ENCODE results near the gene CLSTN2. TPM values are rescaled to one million over a fixed set of nuclear protein-coding genes. Genes with fewer than 3 reads are reported as not detected.

The CLSTN2 gene
- total RNA-seq, 1 experiment from 2014 or later = 0.68 TPM

- Mint-ChIP-seq H3K4me1 (no peaks in the 10 kb centered on the region), H3K4me3 (no peak overlapping the region), H3K27ac (no peak overlapping the region), H3K36me3 (ENCODE audit: insufficient read depth in 1 of 3, low read depth in 3 of 3) (no peaks in the 10 kb centered on the region), H3K9me3 (no peaks in the 10 kb centered on the region), H3K27me3 (ENCODE audit: low read depth) (no peaks in the 10 kb centered on the region; the same call in 1 of the 2 replicates)
- H3K14ac ChIP-seq (ENCODE audit: insufficient read depth, low read length) = no peak overlapping the region
- no peak for DNase-seq
- no peak overlapping the region for H3K23ac ChIP-seq (ENCODE audit: insufficient read length, low read depth, low read length)
- H3K79me1 ChIP-seq (ENCODE audit: insufficient read depth, low read depth, low read length, poor library complexity, severe bottlenecking) = no peaks in the 10 kb centered on the region
- no peak overlapping the region for H3T11ph ChIP-seq (ENCODE audit: low read length)
- H3K4me1 ChIP-seq (ENCODE audit: insufficient read depth, low read length) = no peaks in the 10 kb centered on the region
- no peak overlapping the region for H2BK5ac ChIP-seq (ENCODE audit: insufficient read length, low read length)
- H4K5ac ChIP-seq (ENCODE audit: insufficient read length, low read depth, low read length) = no peak overlapping the region
- H4K20me1 ChIP-seq (ENCODE audit: control insufficient read depth, insufficient read depth, insufficient read length) = no peaks in the 10 kb centered on the region
- H3K56ac ChIP-seq (ENCODE audit: insufficient read length, low read depth, low read length) = no peak overlapping the region
- no peak overlapping the region for H2BK20ac ChIP-seq (ENCODE audit: low read depth, low read length, poor library complexity, severe bottlenecking)
- H2BK12ac ChIP-seq (ENCODE audit: insufficient read length, low read depth, low read length) = no peak overlapping the region
- no CpG with 5 or more reads among the region's 5 CpGs for WGBS (ENCODE audit: extremely low coverage, insufficient read length, low lambda C conversion rate)
- no peak overlapping the region for H4K8ac ChIP-seq (replicated peaks; ENCODE audit: insufficient read length, low read depth, low read length)
- H2BK15ac ChIP-seq (ENCODE audit: low read depth, low read length) = no peak overlapping the region
- H3K4me2 ChIP-seq (ENCODE audit: insufficient read depth, insufficient read length, low read length) = no peak overlapping the region
- H3K27ac ChIP-seq (ENCODE audit: insufficient read length, low read depth, low read length) = no peak overlapping the region
- H4K91ac ChIP-seq (ENCODE audit: insufficient read length, low read depth, low read length) = no peak overlapping the region
- no peaks in the 10 kb centered on the region for H3K9me3 ChIP-seq (ENCODE audit: control insufficient read depth, low read depth, low read length)
- H3K9ac ChIP-seq (ENCODE audit: extremely low read depth, insufficient read length, low read length) = no peak overlapping the region
- H3K79me2 ChIP-seq (ENCODE audit: insufficient read depth, low read length) = 0 out of 2 replicates have a peak, but pooled peaks cover 1% of the 10 kb centered on the region
- no peak for TF ChIP-seq CTCF (conservative IDR thresholded peaks at IDR 0.05)
- H2BK120ac ChIP-seq (ENCODE audit: low read depth, low read length, poor library complexity, severe bottlenecking) = no peak overlapping the region
- no peak overlapping the region for H2AFZ ChIP-seq (ENCODE audit: low read length)
- no peak overlapping the region for H3K4ac ChIP-seq (ENCODE audit: low read depth, low read length)
- no peak overlapping the region for H2AK5ac ChIP-seq (ENCODE audit: insufficient read length, low read length)
- no peaks in the 10 kb centered on the region for H3K23me2 ChIP-seq (ENCODE audit: insufficient read length, low read depth, low read length, poor library complexity, severe bottlenecking)
- H3K18ac ChIP-seq (ENCODE audit: insufficient read length, low read depth, low read length) = no peak overlapping the region
- no peaks in the 10 kb centered on the region for H3K27me3 ChIP-seq (ENCODE audit: insufficient read depth, low read length)
Observed at GRCh38 chr3:140552898-140553297, 617.9 kb downstream of the CLSTN2 start.

Data from H9 (cell line).